HG03575 (cell line): ENCODE measurements around the gene PGP.

ENCODE experiments used
- ATAC-seq: cut with Tn5 transposase; IDR thresholded peaks from one replicate; pipeline ENCODE4 v1.9.1; 2021; ENCODE audit not compliant: unreplicated experiment, insufficient number of reproducible peaks, low FRiP score; ENCODE audit errors: extremely low read depth

Gene PGP

DNA sequence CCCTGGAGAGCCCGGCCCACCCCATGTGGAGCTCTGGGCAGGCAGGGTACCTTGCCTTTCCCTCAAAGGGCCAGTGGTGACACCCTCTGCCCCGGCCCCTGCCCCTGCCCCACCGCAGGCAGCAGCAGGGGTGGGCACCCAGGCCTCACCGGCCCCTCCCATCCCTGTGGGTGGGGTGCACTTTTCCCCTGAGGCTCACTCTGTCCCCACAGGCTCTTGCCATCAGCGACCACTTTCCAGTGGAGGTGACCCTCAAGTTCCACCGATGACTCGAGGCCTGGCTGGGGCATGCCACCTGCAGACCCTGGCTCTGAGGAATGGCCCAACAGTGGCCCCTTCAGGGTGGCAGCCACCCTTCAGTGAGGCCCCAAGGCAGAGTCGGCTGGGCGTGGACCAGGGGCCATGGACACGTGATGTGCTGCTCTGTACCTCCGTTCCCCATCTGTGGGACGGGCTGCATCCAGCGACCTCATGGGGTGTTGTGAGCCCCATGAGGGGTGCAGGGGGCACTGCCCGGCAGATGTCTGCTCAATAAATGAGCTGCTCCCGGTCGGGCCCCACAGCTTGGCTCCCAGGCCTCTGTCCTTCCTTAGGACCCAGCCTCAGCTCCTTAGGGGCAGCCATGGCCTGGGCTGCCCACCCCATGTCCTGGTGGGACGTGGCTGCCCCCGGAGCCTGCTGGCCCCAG lies 23.7 kb upstream of the PGP start:
- no peak for ATAC-seq

DNA sequence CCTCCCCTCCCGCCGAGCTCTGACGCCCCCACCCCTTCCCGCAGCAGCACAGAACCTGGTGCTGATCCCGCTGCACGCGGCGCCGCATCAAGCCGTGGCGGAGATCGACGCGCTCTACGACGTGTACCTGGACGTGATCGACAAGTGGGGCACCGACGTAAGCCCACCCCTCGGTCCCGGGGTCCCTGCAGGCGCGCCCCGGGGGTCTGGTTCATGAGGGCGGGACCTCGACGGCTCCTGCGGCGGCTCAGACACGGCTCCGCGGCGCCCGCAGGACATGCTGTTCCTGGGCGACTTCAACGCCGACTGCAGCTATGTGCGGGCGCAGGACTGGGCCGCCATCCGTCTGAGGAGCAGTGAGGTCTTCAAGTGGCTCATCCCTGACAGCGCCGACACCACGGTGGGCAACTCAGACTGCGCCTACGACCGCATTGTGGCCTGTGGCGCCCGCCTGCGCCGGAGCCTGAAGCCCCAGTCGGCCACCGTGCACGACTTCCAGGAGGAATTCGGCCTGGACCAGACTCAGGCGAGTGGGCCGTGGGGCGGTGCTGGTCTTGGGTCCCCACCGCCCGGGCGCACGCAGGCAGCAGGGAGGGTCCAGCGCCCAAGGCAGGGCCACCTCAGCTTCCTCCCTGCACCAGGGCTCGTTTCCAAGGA lies 23.0 kb upstream of the PGP start:
- no peak for ATAC-seq

DNA sequence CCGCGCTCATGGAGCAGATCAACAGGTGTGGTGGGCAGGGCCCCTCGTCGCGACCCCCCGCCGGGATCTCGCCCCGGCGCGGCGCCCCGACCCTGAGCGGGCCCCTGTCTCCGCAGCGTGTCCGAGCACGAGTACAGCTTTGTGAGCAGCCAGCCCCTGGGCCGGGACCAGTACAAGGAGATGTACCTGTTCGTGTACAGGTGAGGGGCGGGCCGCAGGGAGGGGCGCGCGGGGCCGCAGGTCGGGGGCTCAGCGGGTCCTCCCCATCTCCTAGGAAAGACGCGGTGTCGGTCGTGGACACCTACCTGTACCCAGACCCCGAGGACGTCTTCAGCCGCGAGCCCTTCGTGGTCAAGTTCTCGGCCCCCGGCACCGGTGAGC lies 22.5 kb upstream of the PGP start:
- ATAC-seq, result no peak

DNA sequence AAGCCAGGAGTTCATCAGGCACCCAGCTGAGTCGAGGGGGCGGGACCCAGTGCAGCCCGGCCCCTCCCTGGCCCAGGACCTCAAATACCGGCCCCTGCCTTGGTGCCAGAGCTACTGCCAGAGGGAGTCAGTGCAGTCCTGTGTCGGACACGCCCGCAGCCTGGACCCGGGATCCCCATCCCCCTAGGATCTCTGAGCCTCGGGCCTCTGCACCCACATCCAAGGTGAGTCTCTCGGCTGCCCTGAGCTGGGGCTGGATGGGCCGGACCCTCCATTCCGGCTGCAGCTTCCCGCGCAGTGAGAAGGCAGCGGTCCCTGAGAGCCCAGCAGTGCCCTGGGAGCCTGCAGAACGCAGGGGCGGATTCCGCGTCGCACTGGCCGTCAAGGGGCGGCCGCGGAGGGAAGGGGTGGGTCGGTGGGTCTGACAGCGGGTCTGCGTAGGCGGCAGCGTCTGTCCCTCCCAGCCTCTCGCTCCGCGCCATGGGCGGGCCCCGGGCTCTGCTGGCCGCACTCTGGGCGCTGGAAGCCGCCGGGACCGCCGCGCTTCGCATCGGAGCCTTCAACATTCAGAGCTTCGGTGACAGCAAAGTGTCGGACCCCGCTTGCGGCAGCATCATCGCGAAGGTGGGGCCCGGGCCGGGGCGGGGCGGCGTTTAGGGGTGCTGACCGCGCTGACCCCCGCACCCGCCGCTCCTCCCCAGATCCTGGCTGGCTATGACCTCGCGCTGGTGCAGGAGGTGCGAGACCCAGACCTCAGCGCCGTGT lies 21.9 kb upstream of the PGP start, which contains the start of gene DNASE1L2:
TSS of gene DNASE1L2 (plus strand) at position 108 of the 765 bp plus-strand sequence. CDS start at position 481, 373 bp downstream.
- ATAC-seq, result no peak

DNA sequence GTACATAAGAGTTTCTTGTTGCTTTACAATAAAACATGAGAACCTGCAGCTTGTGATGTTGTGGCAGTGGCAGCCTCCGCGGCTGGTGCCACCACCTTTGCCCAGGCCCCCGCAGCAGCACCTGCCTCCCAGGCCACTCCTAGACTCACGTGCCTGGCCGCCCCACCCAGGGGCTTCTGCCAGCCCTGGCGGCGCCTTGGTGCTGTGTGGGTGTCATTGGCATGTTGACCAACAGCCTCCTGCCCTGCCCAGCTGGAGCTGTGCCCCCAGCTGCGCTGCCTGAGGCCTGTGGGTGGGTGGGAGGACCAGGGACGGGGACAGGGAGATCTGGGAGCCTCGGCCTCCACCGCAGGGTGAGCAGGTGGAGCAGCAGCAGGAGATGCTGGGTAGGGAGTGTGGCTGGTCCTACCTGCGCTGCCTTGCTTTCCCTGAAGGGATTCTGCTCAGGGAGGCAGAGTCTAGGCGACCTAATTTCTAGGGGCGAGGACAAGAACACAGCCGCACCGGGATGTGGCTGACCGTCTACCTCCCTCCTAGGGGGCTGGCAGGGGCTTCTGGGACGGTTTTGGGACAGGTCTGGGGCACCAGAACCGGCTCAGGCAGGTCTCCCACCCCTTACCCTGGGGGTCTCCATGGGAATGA lies 21.2 kb upstream of the PGP start:
- ATAC-seq, result no peak

DNA sequence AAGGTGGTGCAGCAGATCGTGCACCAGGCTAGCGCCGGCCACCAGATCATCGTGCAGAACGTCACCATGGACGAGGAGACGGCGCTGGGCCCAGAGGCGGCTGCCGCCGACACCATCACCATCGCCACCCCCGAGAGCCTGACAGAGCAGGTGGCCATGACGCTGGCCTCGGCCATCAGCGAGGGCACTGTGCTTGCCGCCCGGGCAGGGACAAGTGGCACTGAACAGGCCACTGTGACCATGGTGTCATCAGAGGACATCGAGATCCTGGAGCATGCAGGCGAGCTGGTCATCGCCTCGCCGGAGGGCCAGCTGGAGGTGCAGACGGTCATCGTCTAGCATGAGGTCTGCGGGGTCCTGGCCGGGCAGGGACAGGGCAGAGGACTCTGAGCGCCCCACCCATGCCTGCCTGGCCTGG lies 20.6 kb upstream of the PGP start:
- ATAC-seq, result no peak

DNA sequence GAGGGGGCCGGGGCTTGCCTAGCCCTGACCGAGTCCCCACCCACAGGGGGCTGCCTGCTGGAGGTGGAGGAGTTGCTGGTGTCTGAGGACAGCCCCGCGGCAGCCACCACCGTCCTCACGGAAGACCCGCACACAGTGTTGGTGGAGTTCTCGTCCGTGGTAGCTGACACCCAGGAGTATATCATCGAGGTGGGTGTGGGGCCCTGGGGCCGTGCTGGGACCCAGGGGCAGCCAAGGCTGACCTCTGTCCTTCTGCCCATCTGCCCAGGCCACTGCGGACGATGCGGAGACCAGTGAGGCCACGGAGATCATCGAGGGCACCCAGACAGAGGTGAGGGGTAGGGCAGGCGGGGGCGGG lies 20.2 kb upstream of the PGP start:
- ATAC-seq, result no peak

DNA sequence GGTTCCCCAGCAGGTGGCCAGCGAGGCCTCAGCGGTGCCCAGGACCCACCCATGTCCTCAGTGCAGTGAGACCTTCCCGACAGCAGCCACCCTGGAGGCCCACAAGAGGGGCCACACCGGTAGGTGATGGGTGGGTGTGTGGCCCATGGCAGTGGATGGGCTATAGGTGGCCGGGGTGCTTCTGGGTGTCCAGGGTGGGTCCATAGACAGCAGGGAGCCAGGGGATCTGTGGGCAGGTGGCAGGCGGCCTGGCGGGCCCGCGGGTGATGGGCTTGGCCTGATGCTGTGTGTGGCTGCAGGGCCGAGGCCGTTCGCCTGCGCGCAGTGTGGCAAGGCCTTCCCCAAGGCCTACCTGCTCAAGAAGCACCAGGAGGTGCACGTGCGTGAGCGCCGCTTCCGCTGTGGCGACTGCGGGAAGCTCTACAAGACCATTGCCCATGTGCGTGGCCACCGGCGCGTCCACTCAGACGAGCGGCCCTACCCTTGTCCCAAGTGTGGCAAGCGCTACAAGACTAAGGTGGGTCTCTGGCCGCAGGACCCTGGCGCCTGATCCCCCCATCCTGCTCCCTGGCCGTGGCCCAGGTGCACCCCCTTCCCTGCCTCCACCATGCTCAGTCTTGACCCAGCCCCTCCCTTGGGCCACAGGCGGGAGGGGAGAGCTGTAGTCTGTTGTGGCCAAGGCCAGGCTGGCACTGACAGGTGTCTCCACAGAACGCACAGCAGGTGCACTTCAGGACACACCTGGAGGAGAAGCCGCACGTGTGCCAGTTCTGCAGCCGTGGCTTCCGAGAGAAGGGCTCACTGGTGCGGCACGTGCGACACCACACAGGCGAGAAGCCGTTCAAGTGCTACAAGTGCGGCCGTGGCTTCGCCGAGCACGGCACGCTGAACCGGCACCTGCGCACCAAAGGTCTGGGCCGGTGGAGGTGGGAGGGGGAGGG lies 19.5 kb upstream of the PGP start:
- no peak for ATAC-seq

DNA sequence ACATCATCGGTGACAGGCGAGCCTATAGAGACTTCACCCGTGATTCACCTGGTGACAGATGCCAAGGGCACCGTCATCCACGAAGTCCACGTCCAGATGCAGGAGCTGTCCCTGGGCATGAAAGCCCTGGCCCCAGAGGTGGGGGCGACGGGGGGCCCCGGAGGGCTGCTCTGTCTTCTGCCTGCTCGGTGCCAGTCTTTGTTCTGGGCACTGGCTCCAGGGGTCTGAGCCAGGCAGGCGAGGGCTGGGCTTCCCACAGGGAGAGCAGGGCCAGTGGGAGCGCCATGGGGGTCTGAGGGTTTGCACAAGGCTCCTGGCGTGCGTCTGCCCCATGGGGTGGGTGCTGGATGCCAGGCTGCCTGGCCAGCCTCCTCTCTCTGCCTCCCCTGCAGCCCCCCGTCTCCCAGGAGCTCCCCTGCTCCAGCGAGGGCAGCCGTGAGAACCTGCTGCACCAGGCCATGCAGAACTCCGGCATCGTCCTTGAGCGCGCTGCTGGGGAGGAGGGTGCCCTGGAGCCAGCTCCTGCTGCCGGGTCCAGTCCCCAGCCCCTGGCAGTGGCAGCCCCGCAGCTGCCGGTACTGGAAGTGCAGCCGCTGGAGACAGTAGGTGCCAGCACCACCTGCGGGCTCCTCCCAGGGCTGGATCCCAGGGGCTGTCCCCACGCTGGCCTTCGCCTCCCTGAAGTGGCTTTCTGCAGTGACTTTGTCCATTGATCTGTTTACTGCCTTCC lies 18.6 kb upstream of the PGP start:
- no peak for ATAC-seq

DNA sequence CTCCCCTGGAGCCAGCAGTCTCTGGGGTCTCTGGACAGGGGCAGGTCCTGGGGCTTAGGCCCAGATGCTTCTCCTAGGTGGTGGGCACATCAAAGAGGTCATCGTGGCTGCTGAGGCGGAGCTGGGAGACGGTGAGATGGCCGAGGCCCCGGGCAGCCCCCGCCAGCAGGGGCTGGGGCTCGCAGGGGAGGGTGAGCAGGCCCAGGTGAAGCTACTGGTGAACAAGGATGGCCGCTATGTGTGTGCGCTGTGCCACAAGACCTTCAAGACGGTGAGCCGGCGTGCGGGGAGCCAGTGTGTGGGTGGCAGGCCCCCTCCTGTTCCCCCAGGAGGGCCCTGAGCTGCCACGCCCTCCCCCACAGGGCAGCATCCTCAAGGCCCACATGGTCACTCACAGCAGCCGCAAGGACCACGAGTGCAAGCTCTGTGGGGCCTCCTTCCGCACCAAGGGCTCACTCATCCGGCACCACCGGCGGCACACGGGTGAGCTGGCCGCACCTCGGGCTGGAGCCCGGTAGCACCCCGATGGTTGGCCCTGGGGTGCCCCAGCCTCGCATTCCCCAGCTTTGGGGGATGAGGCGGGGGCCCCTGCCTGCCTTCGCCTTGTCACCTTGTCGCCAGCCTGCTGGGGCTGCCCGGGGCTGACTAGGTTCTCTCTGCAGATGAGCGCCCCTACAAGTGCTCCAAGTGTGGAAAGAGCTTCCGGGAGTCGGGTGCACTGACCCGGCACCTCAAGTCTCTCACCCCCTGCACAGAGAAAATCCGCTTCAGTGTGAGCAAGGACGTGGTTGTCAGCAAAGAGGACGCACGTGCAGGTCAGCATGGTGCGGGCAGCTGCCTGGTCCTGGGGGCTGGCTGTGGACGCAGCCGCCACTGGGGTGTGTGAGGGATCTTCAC lies 17.7 kb upstream of the PGP start:
- no peak for ATAC-seq

DNA sequence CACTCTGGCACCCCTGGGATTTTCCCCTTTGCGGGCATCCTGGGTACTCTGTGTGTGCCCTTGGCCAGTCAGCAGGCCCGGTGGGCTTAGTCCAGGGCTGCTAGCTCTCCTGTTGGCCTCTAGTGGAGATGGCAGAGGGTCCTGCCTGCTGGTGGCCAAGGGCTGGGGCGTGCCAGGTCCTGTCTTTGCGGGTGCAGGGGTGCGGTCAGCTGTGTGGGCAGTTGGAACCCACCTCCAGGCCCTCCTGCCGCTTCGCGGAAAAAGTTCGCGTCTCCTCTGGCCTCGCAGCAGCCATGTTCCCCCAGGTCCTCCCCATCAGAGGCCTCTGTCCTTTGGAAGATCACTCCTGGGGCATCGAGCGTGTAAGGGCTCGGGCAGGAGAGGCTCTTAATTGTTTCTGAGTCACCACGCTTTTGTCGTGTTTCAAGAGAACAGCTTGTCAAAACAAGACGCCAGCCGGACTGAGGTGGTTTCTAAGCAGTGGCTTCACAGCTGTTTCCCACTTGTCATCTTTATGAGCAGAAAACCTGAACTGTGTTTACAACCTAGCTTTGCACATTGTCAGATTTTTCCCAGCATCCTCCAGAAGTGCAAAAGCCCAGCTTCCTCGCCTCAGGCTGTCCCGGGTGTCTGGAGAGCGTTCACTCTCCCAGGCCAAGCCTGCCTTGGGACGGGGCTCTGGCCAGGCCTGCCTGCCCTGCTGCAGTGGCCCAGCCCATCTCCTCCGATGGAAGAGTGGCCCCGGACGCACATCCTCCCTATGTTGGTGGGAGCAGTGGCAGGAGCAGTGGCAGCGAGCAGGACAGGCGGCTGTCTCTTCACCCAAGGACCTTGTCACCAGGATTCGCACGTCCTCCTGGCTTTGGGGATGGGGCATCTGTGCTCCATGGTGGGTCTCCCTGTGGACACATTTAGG lies 16.6 kb upstream of the PGP start:
- ATAC-seq, result no peak

DNA sequence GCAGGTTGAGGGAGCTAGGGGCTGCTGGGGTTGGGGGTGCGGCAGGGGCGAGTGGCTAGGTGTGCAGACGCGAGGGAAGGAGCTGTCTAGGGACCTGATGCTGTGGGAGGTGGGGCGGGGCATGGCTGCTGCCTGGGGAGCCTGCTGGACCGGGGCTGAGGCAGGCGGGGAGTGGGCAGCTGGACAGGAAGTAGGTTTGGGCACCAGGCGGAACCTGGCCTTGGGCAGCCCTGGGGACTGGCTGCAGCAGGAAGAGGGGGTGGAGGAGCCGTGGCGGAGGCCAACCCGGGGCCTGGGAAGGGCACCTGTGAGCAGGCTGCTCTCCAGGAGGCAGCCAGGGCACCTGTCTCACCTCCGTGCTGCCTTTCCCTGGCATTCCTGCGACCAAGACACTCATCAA lies 15.7 kb upstream of the PGP start:
- no peak for ATAC-seq

DNA sequence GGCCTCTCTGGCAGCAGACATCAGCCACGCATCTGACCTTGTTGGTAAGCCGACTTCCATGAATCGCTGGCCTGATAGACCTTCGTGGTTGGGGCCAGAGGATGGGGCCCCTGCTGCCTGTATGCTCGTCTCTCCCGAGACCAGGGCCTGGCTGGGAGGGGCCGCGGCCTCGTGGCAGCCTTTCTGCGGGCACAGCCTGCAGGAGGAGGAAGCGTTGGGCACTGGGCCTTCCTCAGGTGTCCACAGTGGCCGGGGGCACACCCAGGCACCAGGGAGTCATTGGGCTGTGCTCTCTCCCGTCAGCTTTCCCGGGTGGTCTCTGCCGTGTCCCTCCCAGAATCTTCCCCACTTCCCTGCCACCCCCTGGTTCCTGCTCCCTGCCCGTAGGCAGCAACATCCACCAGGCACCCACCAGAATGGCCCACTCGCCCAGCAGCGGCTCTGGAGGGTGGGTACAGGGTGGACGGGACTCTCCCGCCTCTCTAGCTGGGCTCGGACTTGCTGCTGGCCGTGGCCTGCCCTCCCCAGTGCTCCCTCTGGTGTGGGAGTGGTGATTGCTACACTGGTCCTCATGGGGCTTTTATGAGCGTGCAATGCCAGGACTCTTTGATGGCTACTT lies 15.1 kb upstream of the PGP start:
- ATAC-seq, result no peak

DNA sequence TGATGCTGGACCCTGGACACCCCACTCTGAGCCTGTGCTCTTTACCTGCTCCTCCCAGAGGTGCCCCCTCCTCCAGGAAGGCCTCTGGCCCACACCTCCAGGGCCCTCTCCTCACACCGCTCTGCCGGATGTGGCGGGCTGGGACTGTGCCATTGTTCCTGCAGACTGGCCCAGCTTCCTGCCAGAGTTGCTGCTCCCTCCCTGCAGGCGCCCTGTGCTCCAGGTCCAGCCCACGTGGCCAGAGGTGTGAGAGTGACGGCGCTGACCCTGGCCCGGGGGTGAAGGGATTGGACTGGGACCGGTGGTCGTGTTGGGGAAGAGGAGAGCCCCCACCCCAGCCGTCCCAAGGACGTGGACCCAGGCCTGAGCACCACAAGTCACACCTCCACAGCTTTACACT lies 14.5 kb upstream of the PGP start:
- ATAC-seq, result no peak

DNA sequence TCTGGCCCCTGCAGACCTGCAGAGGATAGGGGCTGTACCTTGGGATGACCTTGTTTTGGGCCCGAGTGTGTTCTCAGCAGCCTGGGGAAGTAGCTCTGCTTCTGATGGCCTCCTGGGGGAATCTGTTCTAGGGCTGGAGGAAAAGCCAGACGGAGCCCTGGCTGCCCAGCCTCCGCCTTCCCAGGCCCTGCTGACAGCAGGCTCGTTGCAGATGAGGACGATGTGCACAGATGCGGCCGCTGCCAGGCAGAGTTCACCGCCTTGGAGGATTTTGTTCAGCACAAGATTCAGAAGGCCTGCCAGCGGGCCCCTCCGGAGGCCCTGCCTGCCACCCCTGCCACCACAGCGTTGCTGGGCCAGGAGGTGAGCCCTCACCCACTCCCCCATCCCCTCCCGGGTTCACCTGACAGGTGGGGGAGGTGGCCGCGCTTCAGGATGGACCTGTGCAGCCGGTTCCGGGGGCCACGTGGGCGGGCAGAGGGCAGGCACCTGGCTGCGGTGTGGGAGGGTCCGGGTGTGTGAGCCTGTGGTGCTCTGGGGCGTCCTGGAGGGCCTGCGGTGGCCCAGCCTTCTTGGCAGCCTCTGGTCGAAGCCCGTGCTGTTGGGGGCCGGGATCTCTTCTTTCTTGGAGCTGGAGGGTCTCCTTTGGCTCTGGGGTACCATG lies 13.7 kb upstream of the PGP start:
- no peak for ATAC-seq
